Cortex of kidney (tissue), 1 donor: Measurements from ENCODE around the gene NIN.
"Not testable (repeated sequence)": the region's sequence is repeated elsewhere in the genome, so short reads cannot be mapped to it uniquely, and the experiment has no call there.

Source experiments
- DNase-seq: peaks from one replicate; lab custom pipeline; 2025; lab: John Stamatoyannopoulos, UW

Gene NIN

GRCh38 chr14:50820786-50821509, 10.0 kb downstream of the NIN start:
- no peak for DNase-seq

GRCh38 chr14:50819303-50819702, 11.7 kb downstream of the NIN start:
- DNase-seq: not testable (repeated sequence)

- no peak for DNase-seq
These were observed 14.4 kb downstream of the NIN start for GRCh38 chr14:50816395-50817047.

GRCh38 chr14:50815526-50815925, 15.4 kb downstream of the NIN start:
- not testable (repeated sequence) for DNase-seq

- not testable (repeated sequence) for DNase-seq
These were observed 15.9 kb downstream of the NIN start for GRCh38 chr14:50815058-50815457.

- DNase-seq: no peak
These were observed 16.8 kb downstream of the NIN start for GRCh38 chr14:50814161-50814560.

GRCh38 chr14:50813544-50813863, 17.5 kb downstream of the NIN start:
- no peak for DNase-seq

- no peak for DNase-seq
These were observed 18.0 kb downstream of the NIN start for GRCh38 chr14:50812856-50813543.

- DNase-seq: no peak
These were observed 18.8 kb downstream of the NIN start for GRCh38 chr14:50812180-50812579.

GRCh38 chr14:50808053-50808452, 22.9 kb downstream of the NIN start:
- no peak for DNase-seq

- no peak for DNase-seq
These were observed 24.6 kb downstream of the NIN start for GRCh38 chr14:50806241-50806933.

- DNase-seq: no peak
These were observed 25.6 kb downstream of the NIN start for GRCh38 chr14:50805396-50805795.

GRCh38 chr14:50804181-50804721, 26.7 kb downstream of the NIN start:
- DNase-seq: no peak

- no peak for DNase-seq
These were observed 29.3 kb downstream of the NIN start for GRCh38 chr14:50801706-50802105.

- DNase-seq: no peak
These were observed 30.9 kb downstream of the NIN start for GRCh38 chr14:50800032-50800431.

GRCh38 chr14:50798048-50798421, 32.9 kb downstream of the NIN start:
- no peak for DNase-seq

GRCh38 chr14:50797250-50798047, 33.5 kb downstream of the NIN start:
- no peak for DNase-seq

- no peak for DNase-seq
These were observed 34.6 kb downstream of the NIN start for GRCh38 chr14:50796390-50796789.

GRCh38 chr14:50795909-50796308, 35.1 kb downstream of the NIN start:
- no peak for DNase-seq

- no peak for DNase-seq
These were observed 35.8 kb downstream of the NIN start for GRCh38 chr14:50795142-50795541.

- no peak for DNase-seq
These were observed 36.8 kb downstream of the NIN start for GRCh38 chr14:50794068-50794645.
